Stimulated activated naive CD8-positive, alpha-beta T cell treated with anti-CD3 and anti-CD28 coated beads, Interleukin-15, Interleukin-2, amounts not matched to agents 100 ng/mL and 50 ng/mL, for 24 hours (primary cell): ENCODE results near the gene TRAPPC12.
"Not testable (repeated sequence)": the region's sequence is repeated elsewhere in the genome, so short reads cannot be mapped to it uniquely, and the experiment has no call there.

Experiments used
- H3K27ac Mint-ChIP-seq: one replicate; pipeline ENCODE4 v1.8.0; 2021; ENCODE audit warnings: mild to moderate bottlenecking, mixed read lengths
- H3K27me3 Mint-ChIP-seq: one replicate; pipeline ENCODE4 v1.8.0; 2021; ENCODE audit warnings: mixed read lengths
- H3K36me3 Mint-ChIP-seq: one replicate; pipeline ENCODE4 v1.8.0; 2021; ENCODE audit warnings: low read depth, mixed read lengths
- H3K4me1 Mint-ChIP-seq: one replicate; pipeline ENCODE4 v1.8.0; 2021; ENCODE audit warnings: low read depth, mixed read lengths
- H3K4me3 Mint-ChIP-seq: one replicate; pipeline ENCODE4 v1.8.0; 2021; ENCODE audit warnings: mild to moderate bottlenecking, mixed read lengths
- H3K9me3 Mint-ChIP-seq: one replicate; pipeline ENCODE4 v1.8.0; 2021; ENCODE audit warnings: mixed read lengths

TRAPPC12 gene

DNA sequence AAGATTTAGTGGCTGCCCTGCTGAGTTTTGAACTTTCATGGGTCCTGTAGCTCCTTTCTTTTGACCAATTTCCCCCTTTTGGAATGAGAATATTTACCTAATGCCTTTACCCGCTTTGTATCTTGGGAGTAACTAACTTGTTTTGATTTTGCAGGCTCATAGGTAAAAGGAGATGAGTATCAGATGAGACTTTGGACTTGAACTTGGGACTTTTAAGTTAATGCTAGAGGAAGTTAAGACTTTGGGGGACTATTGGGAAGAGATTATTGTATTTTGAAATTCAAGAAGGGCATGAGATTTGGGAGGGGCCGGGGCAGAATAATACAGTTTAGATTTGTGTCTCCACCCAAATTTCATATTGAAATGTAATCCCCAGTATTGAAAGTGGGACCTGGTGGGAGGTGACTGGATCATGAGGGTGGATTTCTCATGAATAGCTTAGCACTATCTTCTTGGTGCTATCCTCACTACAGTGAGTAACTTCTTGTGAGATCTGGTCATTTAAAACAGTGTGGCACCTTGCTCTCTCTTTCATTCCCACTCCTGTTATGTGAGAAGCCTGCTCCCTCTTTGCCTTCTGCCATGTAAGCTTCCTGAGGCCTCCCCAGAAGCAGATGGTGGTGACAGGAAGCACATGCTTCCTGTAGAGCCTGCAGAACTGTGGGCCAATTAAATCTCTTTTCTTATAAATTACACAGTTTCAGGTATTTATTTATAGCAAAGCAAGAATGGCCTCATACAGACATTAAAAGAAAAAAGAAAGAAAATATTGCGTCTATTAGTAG lies 133.7 kb downstream of the TRAPPC12 start:
- H3K4me1 Mint-ChIP-seq: peaks cover 10% of the 10 kb centered on the region
- peaks cover 56% of the 10 kb centered on the region for H3K36me3 Mint-ChIP-seq
- peaks cover 6% of the 10 kb centered on the region for H3K9me3 Mint-ChIP-seq
- H3K4me3 Mint-ChIP-seq: no peak overlapping the region
- H3K27ac Mint-ChIP-seq: no peak overlapping the region
- H3K27me3 Mint-ChIP-seq: no peaks in the 10 kb centered on the region

DNA sequence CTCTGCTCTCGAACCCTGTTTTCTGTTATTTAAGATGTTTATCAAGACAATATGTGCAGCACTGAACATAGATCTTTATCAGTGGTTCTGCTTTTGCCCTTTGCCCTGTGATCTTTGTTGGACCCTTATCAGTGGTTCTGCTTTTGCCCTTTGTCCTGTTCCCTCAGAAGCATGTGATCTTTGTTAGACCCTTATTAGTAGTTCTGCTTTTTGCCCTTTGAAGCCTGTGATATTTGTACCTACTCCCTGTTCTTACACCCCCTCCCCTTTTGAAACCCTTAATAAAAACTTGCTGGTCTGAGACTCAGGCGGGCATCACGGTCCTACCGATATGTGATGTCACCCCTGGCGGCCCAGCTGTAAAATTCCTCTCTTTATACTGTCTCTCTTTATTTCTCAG lies 135.9 kb downstream of the TRAPPC12 start:
- Mint-ChIP-seq H3K36me3 (peaks cover 44% of the 10 kb centered on the region), H3K4me1 (peaks cover 17% of the 10 kb centered on the region)
- not testable (repeated sequence) for H3K9me3 Mint-ChIP-seq, H3K4me3 Mint-ChIP-seq, H3K27ac Mint-ChIP-seq, H3K27me3 Mint-ChIP-seq

DNA sequence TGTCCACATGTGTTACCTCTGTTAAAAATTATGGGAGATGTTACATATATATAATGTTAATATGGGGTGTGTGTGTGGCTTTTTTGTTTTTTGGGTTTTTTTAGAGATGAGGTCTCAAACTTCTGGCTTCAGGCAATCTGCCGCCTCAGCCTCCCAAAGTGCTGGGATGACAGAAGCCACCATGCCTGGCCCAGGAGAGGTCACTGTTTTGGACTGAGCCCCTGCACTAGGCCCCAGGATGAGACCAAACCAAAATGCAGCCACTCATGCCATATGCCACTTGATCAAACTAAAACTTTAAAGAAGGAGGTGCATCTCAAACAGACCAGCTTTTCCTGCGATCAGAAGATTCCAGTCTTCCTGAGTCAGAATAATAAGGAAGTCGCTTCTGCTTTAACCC lies 137.3 kb downstream of the TRAPPC12 start:
- Mint-ChIP-seq H3K4me1 (peaks cover 30% of the 10 kb centered on the region), H3K36me3 (peaks cover 30% of the 10 kb centered on the region)

DNA sequence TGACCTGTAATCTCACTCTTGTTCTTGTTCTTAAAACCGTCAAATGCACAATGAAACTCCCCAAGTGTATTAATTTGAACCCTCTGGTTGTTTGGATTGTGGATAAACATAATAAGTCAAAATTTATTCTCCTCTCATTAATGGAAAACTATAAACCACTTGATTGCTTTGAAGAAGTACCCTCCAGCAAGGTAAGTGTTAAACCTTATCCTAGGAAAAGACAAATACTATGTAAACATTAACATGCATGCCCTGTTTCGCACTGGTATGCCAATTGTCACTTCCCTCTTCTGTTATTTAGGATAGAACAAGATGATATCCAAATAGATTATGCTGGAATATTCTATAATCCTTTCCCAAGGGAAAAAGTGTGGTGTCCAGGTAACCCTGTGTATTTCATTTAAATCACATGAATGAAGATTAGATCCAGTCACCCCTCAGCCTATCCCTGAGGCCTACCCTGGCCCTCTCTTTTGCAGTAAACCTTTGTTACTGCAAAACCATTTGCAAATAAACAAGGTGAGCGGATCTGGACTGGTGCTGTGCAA lies 138.5 kb downstream of the TRAPPC12 start:
- peaks cover 31% of the 10 kb centered on the region for H3K4me1 Mint-ChIP-seq
- peaks cover 22% of the 10 kb centered on the region for H3K36me3 Mint-ChIP-seq
- peak overlapping the region; percentile 93 for H3K4me3 Mint-ChIP-seq
- H3K9me3 Mint-ChIP-seq: peaks cover 6% of the 10 kb centered on the region
- H3K27me3 Mint-ChIP-seq: no peaks in the 10 kb centered on the region
- peak overlapping the region; percentile 65 for H3K27ac Mint-ChIP-seq

More for the DNA sequence above, 137.3 kb downstream of the TRAPPC12 start:
- Mint-ChIP-seq H3K27me3 (no peaks in the 10 kb centered on the region), H3K4me3 (no peak overlapping the region), H3K9me3 (peaks cover 6% of the 10 kb centered on the region), H3K27ac (no peak overlapping the region)

DNA sequence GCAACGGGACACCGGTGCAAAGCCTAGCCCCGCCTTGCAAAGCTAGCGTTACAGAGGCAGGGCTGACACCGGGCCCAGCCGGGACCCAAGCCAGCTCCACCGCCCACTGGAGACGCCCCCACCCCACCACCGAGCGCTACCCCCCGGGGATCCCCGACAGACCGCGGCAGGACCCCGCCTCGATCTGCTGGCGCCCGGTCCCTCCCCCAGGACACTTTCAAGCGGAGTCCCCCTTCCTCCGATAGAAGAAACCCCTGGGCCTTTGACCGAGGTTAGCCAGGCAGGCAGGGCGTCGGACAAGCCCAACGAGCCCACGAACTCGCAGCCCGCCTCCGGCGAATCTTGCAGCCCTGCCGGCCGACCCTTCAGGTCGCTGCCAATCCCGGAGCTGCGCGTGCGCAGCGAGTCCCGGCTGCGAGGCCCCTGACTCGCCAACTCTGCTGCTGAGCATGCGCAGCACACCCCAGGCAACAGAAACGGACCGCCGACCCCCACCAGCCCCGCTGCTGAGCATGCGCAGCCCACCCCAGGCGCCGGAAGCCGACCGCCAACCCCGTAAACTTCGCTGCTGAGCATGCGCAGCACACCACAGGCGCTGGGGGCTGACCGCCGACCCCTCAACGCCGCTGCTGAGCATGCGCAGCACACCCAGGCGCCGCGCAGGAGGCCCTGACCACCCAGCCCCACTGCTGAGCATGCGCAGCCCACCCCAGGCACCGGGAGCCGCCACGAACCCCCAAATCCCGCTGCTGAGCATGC lies 139.2 kb downstream of the TRAPPC12 start:
- Mint-ChIP-seq H3K36me3 (peaks cover 16% of the 10 kb centered on the region), H3K4me3 (peak overlapping the region; percentile 93), H3K9me3 (peaks cover 6% of the 10 kb centered on the region), H3K27me3 (no peaks in the 10 kb centered on the region), H3K4me1 (peaks cover 31% of the 10 kb centered on the region), H3K27ac (peak overlapping the region; percentile 89)

DNA sequence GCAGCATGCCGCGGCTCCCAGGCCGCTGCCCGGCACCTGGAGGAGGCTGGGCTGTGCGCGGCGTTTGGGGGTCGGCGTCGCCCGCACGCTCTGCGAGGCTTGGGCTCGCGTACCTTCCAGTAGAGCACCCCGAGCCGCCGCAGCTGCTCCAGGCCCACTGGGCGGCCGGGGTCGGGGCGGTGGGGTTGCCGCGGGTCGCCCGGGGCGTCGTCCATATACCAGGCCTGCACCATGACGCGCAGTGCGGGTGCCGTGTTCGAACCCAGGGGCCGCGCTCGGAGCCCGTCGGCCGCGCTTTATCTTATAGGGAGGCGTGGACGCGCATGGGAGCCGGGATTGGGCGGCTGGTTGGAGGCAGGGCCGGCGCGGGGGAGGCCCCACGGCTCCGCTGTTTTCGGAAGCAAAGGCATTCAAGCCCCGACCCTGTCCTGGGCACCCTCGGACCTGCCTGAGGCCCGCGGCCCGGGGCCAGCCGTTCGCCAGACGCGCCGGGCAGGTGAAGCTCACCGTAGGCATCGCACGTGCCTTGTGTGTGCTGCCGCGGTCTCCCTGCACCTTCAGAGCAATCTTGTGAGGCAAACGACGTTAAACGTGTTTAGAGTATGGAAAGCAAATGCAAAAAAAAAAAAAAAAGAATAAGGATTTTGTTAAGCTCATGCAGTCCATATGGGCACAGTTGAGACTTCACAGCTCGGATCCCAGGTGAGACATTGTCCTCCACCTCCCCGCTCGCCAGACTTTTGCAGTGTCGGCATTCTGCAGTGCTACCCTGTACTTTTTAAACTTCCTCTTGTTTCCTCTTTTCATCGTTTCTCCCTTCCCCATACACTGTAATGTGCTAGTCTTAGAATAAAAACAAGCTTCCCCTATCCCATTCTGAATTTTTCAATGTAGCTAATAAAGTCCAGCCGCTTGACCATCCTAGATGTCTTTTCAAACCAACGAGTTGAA lies 140.0 kb downstream of the TRAPPC12 start, which contains the start of gene ADI1:
ADI1 (minus strand) TSS at position 277 of the 951 bp plus-strand sequence; CDS start at position 233, 44 bp downstream.
- peaks cover 7% of the 10 kb centered on the region for H3K36me3 Mint-ChIP-seq
- no peaks in the 10 kb centered on the region for H3K27me3 Mint-ChIP-seq
- peak within 1 kb of the TSS; percentile 93 for H3K4me3 Mint-ChIP-seq
- H3K4me1 Mint-ChIP-seq: peaks cover 31% of the 10 kb centered on the region
- peaks cover 6% of the 10 kb centered on the region for H3K9me3 Mint-ChIP-seq
- H3K27ac Mint-ChIP-seq: peak within 1 kb of the TSS; percentile 91

DNA sequence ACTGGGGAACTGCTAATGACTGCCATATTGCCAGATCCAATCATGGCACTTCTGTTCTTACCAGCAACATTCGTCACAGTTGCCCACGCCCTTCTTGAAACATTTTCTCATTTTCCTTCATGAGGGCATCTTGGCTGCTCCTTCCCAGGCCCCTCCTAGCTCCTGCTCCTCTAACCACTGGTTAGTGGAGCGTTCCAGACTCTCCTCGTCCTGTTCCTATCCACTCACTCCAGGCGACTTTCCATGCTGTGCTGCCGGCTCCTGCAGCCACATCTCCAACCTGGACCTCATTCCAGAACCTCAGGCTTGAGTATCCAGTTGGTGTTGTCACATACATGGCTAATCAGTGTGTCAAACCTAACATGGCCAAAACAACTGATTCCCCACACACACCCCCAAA lies 141.1 kb downstream of the TRAPPC12 start:
- Mint-ChIP-seq H3K4me1 (peaks cover 31% of the 10 kb centered on the region), H3K9me3 (peaks cover 3% of the 10 kb centered on the region), H3K36me3 (peaks cover 4% of the 10 kb centered on the region), H3K27ac (no peak overlapping the region), H3K27me3 (no peaks in the 10 kb centered on the region), H3K4me3 (peak overlapping the region; percentile 93)

DNA sequence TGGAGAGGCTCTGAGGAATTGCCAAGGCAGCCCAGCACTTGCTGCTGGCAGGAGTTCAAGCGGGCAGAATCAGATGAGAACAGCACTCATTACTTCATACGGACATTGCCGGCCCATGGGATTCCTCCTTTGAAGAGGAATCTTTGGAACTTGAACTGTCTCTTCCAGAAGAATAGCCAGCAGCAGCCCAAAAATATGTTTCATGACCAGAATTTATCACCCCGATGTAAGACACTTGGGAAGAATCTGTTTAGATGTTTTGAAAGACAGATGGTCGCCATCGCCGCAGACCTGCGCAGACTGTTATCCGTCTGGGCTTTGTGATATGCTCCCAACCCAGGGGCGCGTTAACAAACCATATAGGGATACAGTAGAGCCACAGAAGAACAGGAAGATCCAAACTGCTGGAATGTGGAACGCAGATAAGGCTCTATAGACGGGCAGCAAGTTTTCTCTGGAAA lies 143.5 kb downstream of the TRAPPC12 start:
- H3K27me3 Mint-ChIP-seq: no peaks in the 10 kb centered on the region
- H3K4me1 Mint-ChIP-seq: peaks cover 24% of the 10 kb centered on the region
- H3K27ac Mint-ChIP-seq: no peak overlapping the region
- H3K9me3 Mint-ChIP-seq: no peaks in the 10 kb centered on the region
- H3K4me3 Mint-ChIP-seq: no peak overlapping the region
- no peaks in the 10 kb centered on the region for H3K36me3 Mint-ChIP-seq

DNA sequence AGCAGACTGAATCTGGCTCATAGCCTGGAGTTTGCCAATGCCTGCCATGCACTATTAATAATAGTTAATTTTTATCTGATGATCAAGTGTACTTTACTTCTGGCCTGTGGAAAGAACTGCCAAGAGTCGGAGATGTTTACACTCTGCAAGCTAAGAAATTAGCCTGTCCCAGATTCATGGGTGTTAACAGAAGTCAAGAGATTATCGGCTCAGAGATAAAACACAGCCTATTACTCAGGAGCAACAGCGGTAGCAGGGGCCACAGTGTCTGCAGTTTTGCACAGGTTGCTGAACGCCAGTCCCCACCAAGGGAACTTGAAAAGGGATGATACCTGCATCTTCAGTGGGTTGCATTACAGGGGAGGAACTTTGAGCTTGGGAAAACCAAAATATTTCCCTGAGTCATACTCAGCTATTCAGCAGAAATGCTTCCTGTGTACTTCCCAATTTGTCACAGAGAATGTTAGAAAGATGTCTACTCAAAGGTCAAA lies 144.1 kb downstream of the TRAPPC12 start:
- no peaks in the 10 kb centered on the region for H3K27me3 Mint-ChIP-seq

DNA sequence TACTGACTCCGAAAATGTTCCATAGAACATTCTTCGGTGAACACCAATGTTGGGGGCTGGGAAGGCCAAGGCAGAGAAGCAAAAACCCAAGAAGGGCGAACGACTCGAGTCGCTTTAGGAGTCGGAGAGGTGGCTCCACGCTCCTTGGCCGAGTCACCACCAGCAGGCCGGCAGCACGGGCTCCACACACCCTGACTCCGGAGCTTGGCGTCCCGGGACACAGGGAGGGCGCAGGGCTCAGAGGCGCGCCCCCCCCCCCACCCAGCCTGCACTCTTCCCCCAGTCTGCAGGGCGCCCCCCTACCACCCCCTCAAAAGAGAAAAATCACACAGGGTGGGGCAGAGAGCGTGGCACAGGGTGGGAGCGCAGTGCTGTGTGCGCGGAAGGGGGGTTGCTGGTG lies 147.4 kb downstream of the TRAPPC12 start:
- Mint-ChIP-seq H3K4me1 (peaks cover under 1% of the 10 kb centered on the region), H3K36me3 (no peaks in the 10 kb centered on the region), H3K27me3 (no peaks in the 10 kb centered on the region), H3K9me3 (no peaks in the 10 kb centered on the region), H3K4me3 (no peak overlapping the region), H3K27ac (no peak overlapping the region)

More for the DNA sequence above, 144.1 kb downstream of the TRAPPC12 start:
- Mint-ChIP-seq H3K4me3 (no peak overlapping the region), H3K9me3 (no peaks in the 10 kb centered on the region), H3K36me3 (no peaks in the 10 kb centered on the region), H3K4me1 (peaks cover 21% of the 10 kb centered on the region), H3K27ac (no peak overlapping the region)

DNA sequence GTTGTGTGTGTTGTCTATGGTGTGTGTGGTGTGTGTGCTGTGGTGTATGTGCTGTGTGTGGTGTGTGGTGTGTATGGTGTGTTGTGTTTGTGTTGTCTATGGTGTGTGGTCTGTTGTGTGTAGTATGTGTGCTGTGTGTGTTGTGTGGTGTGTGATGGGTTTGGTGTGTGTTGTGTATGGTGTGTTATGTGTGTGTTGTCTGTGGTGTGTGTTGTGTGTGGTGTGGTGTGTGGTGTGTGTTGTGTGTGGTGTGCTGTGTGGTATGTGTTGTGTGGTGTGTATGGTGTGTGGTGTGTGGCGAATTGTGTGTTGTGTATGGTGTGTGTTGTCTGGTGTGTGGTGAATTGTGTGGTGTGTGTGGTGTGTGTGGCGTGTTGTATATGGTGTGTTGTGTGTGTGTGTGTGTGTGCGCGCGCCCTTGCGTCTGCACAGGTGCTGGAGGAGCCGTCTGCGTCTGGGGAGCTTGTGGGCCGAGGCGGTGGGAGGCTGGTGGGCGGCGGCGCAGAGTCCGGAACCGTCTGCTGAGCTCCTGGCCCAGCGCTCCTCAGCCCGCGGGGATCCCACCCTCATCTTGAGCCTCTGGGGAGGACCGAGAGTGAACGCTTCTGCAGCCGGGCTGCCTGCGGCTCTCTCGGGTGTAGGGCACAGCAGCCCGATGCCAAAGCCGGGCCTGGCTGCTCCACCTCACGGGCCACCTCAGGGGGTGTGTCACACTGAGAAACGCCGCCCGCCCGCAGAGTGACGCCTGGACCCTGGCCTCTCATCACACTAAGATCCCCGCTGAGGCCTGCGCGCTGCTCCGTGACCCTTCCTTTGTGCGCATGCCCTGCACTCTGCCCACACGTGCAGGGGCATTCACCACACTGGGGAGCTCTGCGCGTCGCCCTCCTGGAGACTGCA lies 148.6 kb downstream of the TRAPPC12 start:
- H3K4me3 Mint-ChIP-seq: no peak overlapping the region
- no peak overlapping the region for H3K27ac Mint-ChIP-seq
- no peaks in the 10 kb centered on the region for H3K4me1 Mint-ChIP-seq
- peaks cover under 1% of the 10 kb centered on the region for H3K36me3 Mint-ChIP-seq
- H3K9me3 Mint-ChIP-seq: no peaks in the 10 kb centered on the region
- no peaks in the 10 kb centered on the region for H3K27me3 Mint-ChIP-seq
